HG02885 (cell line): ENCODE data around the gene GRHL3.
"Not testable (repeated sequence)": the region's sequence is repeated elsewhere in the genome, so short reads cannot be mapped to it uniquely, and the experiment has no call there.

ENCODE experiments used
- ATAC-seq: cut with Tn5 transposase; IDR thresholded peaks from one replicate; pipeline ENCODE4 v1.9.1; 2021; ENCODE audit warnings: mild to moderate bottlenecking; ENCODE audit not compliant: unreplicated experiment, poor library complexity

Gene GRHL3

DNA sequence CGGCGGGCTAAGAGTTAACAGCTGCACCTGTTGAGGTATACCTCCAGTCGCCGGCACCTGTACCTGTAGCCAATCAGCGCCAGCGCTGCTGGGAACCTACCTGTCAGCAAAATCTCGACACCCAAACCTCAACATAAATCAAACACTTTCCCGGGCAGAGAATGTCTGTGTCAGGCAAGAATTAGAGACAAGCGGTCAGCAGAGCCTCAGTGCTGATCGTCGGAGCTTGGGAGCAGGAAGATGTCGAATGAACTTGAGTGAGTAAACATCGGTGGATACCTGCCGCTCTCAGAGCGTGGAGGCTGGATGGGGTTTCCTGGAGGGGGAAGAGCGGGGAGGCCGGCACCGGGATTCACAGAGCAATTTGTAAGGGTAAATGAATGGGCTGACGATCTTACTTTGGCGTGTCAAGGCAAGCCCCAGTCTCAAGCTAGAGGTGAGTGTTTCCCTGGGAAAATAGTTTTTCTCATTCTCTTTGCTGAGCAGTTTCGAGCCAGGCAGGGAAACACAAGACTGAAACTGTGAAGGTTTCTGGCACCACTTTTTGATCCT is at the start of gene GRHL3:
TSS of gene GRHL3 (plus strand) at position 46 of the 552 bp plus-strand sequence. CDS start at position 241, 195 bp downstream.
- no peak for ATAC-seq

DNA sequence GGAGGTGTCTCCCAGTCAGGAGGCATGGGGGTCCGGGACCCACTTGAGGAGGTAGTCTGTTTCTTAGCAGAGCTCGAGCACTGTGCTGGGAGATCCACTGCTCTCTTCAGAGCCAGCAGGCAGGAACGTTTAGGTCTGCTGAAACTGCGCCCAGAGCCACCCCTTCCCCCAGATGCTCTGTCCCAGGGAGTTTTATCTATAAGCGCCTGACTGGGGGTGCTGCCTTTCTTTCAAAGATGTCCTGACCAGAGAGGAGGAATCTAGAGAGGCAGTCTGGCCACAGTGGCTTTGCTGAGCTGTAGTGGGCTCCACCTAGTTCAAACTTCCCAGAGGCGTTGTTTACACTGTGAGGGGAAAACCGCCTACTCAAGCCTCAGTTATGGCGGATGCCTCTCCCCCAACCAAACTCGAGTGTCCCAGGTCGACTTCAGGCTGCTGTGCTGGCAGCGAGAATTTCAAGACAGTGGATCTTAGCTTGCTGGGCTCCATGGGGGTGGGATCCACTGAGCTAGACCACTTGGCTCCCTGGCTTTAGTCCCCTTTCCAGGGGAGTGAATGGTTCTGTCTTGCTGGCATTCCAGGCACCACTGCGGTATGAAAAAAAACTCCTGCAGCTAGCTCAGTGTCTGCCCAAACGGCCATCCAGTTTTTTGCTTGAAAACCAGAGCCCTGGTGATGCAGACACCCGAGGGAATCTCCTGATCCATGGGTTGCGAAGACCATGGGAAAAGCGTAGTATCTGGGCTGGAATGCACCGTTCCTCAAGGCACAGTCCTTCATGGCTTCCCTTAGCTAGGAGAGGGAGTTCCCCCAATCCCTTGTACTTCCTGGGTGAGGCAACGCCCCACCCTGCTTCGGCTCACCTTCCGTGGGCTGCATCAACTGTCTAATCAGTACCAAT is 44.7 kb upstream of the GRHL3 start:
- not testable (repeated sequence) for ATAC-seq

DNA sequence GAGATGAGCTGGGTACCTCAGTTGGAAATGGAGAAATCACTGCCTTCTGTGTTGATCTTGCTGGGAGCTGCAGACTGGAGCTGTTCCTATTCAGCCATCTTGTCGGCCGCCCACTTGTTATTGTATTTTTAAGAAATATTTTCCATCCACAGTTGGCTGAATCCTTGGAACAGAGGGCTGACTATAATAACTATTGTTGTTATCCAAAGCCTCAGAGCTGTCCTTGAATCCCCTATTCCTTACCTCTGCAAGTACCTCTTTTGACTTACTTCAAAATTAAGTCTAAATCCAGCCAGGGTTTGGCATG is 44.1 kb upstream of the GRHL3 start:
- no peak for ATAC-seq

DNA sequence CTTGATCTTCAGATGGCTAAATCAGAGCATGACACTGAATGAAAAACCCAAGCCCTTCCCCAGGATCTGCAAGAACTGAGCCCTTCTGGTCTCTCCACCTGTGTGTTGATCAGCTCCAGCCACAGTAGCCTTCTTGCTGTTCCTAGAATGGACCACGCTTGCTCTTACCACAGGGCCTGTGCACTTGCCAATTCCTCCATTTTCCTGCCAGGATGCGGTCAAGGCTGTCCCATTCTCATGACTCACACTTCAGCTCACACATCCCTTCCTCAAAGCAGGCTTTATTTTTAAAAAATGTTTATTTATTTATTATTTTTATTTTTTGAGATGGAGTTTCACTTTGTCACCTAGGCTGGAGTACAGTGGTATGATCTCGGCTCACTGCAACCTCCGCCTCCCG is 43.6 kb upstream of the GRHL3 start:
- ATAC-seq: no peak

GRCh38 chr1:24276791-24277190 is 42.4 kb upstream of the GRHL3 start:
- ATAC-seq: no peak

- ATAC-seq: peak; percentile 58
These were observed 41.6 kb upstream of the GRHL3 start for GRCh38 chr1:24277420-24278169.

- ATAC-seq: no peak
These were observed 40.4 kb upstream of the GRHL3 start for GRCh38 chr1:24278726-24279125.

GRCh38 chr1:24279590-24280232 is 39.4 kb upstream of the GRHL3 start:
- no peak for ATAC-seq

DNA sequence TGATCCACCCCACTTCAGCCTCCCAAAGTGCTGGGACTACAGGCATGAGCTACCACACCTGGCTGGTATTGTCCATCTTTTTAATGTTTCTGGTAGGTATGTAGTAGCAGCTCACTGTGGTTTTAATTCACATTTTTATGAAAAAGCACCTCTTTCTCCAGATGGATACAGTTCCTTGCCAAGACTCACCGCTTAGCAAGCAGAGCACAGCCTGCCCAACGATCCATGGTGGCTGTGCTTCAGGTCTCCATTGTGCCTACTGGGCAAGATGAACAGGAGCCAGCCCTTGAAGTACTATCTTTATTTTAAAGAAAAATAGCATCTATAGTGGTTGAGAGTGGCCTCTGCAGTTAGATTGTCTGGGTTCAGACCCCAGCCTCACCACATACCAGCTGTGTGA is 37.6 kb upstream of the GRHL3 start:
- no peak for ATAC-seq

- ATAC-seq: no peak
These were observed 36.7 kb upstream of the GRHL3 start for GRCh38 chr1:24282491-24282890.

GRCh38 chr1:24283326-24284155 is 35.6 kb upstream of the GRHL3 start:
- ATAC-seq: no peak

- no peak for ATAC-seq
These were observed 35.0 kb upstream of the GRHL3 start for GRCh38 chr1:24284156-24284471.

DNA sequence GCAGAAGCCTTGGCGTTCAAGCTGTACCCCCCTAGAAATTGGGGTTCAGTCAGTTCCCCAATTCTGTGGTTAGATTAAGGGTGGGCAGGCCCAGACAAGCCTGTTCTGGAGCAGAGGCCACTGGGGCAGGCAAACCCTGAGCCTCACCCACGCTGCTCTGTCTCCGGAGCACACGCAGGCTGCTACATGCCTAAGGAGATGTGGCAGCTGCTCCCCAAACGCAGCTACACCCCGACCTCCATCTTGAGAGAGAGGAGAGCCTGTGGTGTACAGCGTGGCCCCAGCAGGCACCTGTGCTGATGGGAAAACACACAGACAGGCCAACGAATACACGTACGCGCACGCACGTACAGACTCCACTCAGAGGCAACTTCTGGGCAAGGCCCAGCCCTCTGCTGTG is 33.9 kb upstream of the GRHL3 start:
- ATAC-seq: no peak

DNA sequence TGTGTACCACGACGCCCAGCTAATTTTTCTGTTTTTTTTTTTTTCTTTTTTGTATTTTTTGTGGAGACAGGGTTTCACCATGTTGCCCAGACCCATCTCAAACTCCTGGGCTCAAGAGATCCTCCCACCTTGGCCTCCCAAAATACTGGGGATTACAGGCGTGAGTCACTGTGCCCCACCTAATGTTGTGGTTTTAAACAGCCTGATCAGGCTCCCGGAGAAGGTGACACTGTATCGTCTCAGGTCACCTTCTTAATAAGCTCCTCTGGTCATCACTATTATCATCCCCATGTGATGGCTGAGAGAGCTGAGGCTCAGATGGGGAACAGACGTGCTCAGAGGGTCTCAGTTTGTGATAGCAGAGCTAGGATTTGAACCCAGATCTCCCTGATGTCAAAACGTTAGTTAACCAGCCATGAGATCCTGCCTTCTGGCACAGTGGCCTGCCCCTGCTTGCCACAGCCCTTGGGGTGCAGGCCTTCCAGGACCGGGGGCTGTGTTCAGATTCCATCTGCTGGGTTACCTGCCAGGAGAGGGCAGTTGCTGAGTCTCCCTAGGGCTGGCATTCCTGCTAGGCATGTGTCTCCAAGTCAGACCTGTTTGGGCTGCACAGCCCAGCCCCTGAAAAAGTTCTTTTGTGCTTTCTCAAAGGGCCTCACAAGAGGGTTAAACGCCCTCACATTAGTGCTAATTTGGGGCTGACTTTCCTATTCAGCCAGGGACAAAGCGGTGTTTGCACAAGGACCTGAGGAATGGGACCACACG is 32.7 kb upstream of the GRHL3 start:
- ATAC-seq: no peak

DNA sequence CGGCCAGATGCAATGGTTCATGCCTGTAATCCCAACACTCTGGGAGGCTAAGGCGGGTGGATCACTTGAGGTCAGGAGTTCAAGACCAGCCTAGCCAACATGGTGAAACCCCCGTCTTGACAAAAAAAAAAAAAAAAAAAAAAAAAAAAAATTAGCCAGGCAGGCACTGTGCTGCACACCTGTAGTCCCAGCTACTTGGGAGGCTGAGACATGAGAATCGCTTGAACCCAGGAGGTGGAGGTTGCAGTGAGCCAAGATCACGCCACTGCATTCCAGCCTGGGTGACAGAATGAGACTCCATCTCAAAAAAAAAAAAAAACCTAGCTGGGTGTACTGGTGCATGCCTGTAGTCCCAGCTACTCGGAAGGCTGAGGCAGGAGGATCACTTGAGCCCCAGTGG is 31.4 kb upstream of the GRHL3 start:
- ATAC-seq: not testable (repeated sequence)

- no peak for ATAC-seq
These were observed 30.7 kb upstream of the GRHL3 start for GRCh38 chr1:24288479-24288878.

- ATAC-seq: no peak
These were observed 29.1 kb upstream of the GRHL3 start for GRCh38 chr1:24289937-24290595.

- ATAC-seq: no peak
These were observed 28.1 kb upstream of the GRHL3 start for GRCh38 chr1:24290933-24291487.

GRCh38 chr1:24292103-24292502 is 27.1 kb upstream of the GRHL3 start:
- ATAC-seq: no peak
